HG03521 (cell line): ENCODE measurements around the gene SLC9A8.
"Not testable (repeated sequence)": the region's sequence is repeated elsewhere in the genome, so short reads cannot be mapped to it uniquely, and the experiment has no call there.

Experiments
- ATAC-seq: cut with Tn5 transposase; IDR thresholded peaks from one replicate; pipeline ENCODE4 v1.9.1; 2021; ENCODE audit warnings: mild to moderate bottlenecking, moderate library complexity; ENCODE audit not compliant: unreplicated experiment

SLC9A8 gene

DNA sequence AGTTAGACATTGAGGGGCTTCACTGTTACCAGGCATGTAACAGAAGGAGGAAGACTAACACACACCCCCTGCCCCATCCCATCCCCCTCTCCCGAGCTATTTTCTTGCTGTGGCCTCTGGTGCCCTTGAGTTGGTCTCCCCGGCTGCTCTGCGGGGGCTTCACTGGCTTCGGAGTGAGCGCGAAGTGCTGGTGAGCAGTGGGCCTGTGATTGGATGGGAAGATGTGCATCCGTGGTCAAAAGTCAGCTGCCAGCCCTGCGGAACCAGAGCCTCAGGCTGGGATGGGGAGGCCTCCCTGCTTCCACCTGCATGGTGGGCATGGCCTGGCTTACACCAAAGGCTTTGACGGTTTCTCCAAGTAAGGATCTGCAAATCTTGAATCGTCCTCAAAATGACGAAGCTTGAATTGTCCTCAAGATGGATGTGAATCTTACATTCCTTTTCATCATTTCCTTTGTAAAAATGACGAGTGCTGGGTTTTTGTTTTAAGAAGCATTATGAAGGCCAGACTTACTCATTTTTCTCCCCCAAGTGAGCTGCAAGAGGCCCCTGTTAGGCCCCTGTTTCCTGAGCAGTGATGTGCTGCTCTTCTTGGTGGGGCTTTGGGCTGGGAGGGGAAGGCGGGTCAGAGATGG lies 79.0 kb downstream of the SLC9A8 start:
- no peak for ATAC-seq

DNA sequence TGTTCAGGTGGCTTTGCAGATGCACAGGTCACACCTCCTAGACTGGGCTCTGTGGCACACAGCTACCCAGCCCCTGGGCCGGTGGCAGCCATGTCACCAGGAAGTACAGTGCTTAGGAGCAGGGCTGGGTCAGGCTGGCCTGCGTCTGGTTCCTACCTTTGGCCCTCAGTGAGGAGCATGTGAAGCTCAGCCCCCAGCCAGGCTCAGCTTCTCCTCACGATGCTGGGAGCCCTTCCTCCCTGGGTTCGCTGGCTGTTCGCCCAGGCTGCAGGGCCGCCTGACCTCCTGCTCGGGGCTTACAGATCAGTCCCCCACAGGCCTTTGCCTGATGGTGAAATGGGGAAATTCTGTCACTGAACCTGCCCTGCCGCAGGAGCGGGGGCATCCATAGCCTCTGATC lies 79.6 kb downstream of the SLC9A8 start:
- no peak for ATAC-seq

DNA sequence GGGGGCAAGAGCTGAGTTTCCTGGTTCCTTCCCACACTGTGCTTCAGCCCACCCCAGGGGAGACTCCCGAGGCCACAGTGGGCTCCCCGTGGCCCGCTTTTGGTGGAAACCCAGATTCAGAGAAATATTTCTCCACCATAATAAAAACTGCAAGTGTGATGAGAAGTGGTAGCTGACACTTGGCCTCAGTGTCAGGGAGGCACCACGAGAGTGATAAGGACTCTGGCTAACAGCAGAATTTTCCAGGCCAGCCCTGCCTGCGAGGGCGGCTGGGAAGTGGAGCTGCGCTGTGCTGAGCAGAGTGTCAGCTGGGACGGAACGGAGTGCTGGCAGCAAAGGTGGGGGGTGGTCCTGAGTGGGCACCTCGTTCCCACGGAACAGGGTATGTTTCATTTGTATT lies 80.2 kb downstream of the SLC9A8 start:
- no peak for ATAC-seq

DNA sequence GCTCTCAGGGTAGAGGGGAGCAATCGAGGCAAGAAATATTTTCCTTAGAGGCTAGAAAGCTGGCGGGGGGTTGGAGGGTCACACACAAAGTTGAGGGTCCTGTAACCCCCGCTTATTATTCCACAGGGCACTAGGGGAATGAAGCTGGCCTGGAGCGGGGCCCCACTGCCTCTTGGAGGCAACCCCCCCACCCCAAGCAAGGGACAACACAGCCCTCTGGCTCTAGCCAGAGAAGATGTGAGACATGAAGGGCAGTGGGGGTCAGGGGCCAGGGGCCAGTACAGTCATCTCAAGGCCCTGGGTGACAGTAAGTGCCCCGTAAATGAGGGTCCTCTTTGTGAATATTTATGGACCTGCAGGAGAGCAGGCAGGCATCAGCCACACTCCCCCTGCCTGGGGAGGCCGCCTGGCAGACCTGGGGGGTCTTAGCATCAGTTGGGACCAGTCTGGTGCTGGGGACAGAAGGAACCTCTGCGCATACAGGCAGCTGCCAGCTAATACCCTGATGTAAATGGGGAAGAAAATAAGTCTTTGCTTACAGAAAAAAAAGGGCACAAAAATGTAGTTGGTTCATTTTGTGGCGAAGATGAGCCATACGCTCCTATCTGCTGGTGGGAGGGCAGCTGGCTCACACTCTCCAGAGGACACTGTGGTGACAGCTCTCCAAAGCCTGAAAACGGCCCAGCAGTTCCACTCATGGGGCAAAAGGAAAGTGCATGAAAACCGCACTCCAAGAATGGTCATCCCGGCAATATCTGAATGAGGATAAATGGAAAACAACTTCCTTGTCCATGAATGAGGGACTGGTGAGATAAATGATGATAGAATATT lies 80.8 kb downstream of the SLC9A8 start:
- no peak for ATAC-seq

DNA sequence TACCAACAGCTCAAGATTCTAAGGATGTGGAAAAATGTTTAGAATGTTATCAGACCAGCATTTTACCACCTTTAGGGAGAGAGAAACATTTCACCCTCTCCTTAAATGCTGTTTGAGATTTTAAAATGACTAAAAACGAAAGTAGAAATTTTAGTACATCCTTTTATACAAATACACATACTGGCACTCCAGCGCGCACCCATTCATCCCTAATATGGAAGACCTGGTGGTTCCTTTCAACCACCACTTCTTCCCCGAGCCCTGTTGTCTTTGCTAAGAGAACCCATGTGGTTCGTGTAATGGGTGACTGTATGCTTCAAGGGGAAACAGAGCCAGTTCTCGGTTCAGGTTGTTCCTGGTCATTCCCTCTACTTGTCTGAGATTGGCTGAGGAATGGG lies 81.4 kb downstream of the SLC9A8 start:
- no peak for ATAC-seq

DNA sequence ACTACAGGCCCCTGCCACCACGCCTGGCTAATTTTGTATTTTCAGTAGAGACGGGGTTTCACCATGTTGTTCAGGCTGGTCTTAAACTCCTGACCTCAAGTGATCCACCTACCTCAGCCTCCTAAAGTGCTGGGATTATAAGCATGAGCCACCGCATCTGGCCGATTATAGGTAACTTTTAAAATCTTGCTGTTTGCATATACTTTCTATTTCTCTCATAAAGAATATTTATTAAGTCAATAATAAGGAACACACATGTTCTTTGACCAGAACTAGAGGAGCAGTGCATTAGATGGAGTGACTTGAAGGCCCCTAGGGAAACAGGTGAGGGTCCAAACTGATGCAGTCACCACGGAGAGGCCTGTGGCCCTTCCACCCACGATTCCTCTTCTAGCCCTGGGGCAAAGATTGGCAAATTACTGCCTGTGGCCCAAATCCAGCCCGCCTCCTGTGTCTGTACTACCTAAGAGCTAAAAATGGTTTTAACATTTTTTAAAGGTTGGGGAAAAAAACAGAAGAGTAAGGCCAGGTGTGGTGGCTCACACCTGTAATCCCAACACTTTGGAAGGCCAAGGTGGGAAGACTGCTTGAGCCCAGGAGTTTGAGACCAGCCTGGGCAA lies 83.0 kb downstream of the SLC9A8 start:
- not testable (repeated sequence) for ATAC-seq

DNA sequence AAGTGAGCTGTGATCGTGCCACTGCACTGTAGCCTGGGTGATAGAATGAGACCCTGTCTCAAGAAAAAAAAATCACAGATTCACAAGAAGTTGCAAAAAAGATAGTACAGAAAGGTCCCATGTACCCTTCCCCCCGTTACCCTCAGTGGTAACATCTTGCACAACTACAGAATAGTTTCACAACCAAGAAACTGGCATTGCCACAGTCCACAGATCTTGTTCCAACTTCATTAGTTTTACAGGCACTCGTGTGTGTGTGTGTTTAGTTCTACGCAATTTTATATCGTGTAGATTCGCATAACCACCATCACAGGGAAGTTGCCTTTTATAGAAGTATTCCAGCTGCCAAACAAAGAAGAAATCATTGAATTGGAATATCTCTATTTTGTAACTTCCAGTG lies 83.6 kb downstream of the SLC9A8 start:
- ATAC-seq = no peak

DNA sequence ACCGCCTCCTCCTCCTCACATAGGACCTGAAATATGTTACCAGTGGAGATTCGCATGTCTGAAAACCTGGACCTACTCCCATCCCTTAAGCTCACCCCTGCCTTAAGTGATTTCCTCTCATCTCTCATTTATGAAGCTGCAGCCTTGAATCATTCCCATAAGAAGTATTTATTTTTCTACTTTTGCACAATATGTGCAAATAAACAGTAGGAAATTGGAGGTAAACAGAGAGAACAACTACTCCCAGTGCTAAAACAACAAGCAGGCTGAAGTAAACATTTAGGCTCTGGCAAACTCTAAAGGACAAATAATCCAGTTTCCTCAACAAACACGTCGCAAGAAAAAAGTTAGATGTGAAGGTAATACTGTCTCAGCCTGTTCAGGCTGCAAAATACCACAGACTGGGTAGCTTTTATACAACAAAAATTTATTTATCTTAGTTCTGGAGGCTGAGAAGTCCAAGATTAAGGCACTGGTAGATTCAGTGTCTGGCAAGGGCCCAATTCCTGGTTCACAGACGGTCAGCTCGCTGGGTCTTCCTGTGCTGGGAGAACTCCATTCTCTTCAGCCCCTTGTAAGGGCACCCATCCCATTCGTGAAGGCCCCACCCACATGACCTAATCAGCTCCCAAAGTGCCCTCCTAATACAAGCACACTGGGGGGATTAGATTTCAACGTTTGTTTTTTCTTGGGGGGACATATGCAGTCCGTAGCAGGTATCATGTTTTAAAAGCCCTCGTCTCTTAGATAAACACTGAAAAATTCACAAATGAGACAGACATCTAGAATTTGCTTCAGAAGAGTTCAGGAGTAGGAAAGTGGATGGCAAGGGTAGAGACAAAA lies 87.1 kb downstream of the SLC9A8 start:
- ATAC-seq = no peak

DNA sequence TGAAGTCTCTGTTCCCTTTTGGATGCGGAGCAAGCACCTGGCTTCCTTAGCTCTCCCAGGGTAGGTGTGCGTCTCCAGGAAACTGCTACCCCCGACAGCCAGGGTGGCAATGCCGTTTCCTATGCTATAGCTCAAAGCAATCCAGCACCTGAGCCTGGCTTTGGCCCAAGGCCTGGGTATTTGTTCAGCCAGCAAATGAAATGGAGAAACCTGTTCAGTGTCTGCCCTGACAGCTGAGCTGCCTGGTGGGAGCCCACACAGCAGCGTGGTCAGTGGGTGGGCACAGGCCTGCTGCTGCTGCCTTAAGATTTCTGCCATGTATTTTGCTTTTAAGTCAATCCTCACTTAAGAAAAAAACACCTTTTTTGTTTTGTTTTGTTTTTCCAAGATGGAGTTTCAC lies 89.0 kb downstream of the SLC9A8 start:
- no peak for ATAC-seq

DNA sequence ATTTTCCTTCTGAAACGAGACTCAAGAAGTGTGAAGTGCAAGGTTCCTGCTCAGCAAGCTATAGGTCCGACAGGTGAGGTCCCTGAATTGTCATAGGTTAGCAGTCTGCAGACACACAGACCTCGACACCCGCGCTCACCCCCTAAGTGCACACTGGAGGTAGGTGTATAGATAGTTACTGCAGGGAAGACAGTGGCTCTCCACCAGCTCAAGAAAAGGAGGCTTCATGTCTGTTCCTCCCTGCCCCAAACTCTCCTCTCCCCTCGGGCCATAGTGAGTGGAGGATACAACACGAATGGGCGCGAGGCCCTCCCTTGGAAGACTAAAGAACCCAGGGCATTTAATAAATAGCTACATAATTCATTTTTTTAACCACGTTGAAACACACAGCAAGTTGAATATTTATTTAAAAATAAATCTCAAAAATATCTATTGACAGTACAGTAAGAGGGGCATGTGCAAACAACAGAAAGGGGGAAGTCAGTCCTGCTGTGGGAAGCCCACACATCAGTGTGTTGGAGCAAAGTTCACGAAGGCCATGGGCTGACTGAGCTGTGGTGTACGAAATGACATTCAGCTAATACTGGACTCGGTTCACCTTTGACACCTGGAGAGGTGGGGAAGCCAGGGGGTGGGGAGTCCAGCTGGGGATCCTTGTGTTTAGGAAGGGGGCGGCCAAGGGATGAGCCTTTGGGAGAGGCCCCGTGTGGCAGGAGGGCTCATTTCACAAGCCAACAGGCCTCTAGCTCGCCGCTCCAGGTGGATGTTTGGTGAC lies 92.0 kb downstream of the SLC9A8 start:
- no peak for ATAC-seq

DNA sequence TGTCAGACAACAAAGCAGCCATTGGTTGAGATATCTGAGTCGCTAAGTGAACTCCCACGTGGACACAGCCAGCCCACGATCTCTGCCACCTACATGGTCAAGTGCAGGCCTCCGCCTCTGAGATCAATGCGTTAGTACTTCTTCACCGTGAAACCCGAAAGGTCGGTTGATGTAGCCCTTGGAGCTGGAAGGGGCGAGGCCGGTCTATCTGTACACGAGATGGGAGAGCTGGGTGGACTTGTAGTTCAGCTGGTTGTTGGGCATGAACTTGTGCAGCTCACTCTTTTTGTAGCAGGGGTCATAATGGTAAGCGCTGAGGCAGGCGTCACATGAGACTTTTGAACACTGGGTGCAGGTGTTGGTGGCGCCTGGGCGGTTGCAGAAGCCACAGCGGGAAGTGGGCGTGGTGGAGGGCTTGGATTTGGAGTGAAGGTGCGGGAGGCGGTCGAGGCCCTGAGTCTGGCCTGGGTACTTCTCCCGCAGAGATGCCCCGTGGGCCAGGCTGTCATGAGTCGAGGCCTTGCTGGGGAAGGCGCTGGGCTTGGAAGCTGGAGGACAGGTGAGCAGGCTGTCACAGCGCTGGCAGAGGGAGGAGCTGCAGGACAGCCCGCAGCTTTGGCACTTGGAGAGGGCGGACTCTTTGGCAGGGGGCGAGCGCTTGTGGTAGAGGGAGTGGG lies 92.9 kb downstream of the SLC9A8 start:
- ATAC-seq = no peak

DNA sequence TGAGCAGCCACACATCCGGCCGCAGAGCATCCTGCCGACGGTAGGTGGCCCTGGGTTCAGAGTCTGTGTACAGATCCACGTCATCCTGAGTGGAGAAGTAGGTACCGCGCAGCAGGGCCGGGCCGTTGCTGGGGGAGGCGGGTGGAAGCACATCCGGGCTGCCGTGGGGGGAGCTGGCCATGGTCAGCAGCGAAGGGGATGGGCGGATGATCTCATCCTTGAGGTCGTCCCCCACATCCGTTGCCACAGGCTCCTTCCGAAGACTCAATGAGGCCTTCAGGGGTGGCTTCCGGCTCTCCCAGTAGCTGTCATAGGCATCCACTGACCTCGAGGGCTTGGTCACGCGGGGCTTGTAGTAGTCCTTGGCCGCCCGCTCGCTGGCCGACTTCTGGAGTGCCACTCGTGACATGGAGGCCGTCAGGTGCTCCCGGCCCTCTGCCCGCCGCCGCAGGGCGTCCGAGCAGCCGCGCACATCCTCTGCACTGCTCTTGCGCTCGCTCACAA lies 93.5 kb downstream of the SLC9A8 start:
- no peak for ATAC-seq

DNA sequence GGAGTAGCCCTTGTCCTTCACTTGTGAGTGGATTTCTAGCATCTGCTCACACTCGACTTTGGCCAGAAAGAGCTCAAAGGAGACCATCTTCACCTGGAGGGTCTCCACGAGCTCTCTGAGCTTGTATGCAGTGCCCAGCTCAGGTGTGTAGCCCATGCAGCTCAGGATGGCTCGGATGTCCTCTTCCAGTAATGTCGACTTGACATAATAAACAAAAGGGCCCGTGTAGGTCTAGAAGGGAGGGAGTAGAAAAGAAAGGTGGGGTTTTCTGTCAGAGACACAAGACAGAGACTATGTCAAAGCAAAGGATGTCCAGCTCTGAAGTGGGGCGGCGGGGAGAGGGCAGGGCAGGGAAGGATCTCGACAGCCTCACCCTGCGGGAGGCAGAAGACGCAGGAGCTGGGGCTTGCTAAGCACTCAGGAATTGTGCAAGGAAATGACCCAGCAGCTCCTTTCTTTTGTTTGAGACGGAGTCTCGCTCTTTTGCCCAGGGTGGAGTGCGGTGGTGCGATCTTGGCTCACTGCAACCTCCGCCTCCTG lies 94.1 kb downstream of the SLC9A8 start:
- no peak for ATAC-seq

DNA sequence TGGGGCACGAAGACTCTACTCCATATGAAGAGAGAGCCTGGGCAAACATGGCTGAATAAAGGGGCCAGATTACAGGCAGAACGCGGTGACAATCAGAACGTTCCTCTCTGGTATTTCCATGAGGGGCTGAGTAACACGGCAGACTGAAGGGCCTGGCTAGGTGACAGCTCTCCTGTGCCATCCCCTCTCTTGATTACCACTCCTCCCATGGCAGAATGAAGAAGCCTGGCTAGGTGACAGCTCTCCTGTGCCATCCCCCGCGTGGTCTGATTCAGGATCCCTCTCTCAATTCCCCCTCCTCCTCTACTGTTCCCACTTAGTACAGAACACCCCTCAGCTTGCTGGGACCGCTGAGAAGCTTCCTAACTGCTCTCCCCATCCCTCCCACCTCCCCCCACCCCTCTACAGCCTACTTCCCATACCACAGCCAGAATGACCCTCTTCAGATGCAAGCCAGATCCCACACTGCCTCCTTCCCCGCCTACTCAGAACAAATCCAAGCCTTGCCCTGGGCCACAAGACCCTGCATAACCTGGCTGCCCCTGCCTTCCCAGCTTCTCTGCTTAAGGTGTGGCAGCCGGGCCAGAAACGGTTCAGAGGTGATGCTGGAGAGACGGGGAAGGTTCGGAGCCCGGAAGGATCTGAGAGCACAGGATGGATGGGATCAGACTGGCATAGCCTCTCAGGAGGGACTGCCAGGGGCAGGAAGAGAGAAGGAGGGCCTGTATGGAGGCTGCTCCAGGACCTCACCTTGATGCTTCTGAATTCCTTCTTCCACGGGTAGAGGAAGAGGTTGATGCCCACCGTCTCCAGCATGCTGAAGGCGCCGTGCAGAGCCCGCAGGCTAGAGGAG lies 95.0 kb downstream of the SLC9A8 start:
- no peak for ATAC-seq

DNA sequence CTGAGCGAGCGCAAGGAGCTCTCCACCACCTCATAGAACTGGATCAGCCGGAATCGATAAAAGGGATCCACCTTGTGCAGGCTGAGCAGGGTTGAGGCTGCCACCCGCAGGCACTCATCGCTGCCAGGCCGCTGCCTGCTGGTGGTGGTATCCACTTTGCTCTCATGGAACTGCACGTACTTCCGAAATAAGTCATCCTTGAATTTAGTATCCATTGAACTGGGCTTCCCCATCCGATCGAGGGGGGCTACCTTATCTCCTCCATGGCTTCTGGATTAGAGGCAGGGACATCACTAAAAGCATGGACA lies 95.6 kb downstream of the SLC9A8 start:
- ATAC-seq = no peak

DNA sequence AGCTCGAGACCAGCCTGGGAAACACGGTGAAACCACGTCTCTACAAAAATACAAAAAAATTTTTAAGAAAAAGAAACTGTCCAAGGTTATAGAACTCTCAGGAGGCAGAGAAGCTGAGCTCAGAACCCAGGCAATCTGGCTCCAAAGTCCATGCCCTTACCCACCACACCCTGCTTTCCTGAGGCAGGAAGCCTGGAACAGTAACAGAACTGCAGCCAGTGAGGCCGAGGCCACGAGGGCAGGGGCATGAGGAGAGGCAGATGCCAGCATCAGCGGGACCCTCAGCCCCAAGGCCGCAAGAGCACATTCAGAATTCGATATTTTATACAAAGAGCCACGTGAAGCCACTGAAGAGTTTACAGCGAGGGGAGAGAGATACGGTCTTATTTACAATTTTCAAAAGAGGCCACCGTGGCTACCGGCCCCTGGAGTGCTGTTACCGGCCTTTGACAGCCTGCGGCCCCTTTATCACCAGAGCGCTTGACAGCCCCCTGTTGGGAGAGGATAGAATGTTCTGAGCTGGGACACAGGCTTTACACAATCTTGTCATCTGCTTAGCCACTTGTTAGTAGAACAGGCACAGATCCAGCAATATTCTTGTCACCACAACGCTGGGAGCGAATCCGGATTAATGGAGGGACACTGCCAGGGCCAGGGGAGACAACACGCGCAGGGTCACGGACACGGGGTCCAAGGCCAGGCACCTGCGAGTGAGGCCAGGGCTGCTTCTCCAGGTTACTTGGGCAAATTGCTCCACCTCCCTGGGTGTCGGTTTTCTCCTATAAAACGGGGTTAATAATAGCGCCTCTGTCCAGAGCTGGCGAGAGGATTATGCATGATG lies 97.1 kb downstream of the SLC9A8 start:
- no peak for ATAC-seq

DNA sequence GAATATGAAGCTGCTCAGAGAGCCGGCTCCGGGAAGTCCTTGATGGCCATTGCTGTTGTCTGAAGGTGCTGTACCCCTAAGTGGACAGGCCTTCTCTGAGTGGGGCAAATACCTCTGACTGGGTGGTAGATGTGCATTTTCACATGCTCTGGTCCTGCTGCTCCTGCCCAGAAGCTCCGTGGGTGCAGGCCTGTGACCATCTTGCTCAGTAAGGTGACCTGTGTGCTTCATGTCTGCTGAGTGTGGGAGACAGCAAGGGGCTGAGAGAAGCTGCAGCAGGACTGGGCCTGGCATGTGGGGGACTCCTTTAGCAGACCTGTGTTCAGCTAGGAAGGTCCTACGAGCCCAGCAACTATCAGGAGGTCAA lies 97.7 kb downstream of the SLC9A8 start:
- ATAC-seq = no peak
